Uterus (tissue), 2 donors: ENCODE results near the gene CEP72.

Experiments used
- CTCF ChIP-seq, 4 experiments: fragments of 200-600 bp in 2 of 4; fragments of 450-650 bp in 2 of 4; sonication (generic) in 2 of 4; IDR thresholded peaks; one replicate each; pipeline ENCODE4 v1.5.1; 2016 to 2019; ENCODE audit warnings: antibody characterized with exemption in 4 of 4, mild to moderate bottlenecking in 2 of 4, moderate library complexity in 1 of 4
- POLR2A ChIP-seq, 2 donors: fragments of 450-650 bp; IDR thresholded peaks; one replicate each; pipeline ENCODE4 v1.6.1; 2016; ENCODE audit warnings: antibody characterized with exemption in 2 of 2, mild to moderate bottlenecking in 1 of 2, moderate library complexity in 1 of 2

- TF ChIP-seq CTCF (IDR thresholded peaks at IDR 0.05) (no peak), POLR2A (IDR thresholded peaks at IDR 0.05) (no peak)
Observed at GRCh38 chr5:581941-582340, 30.2 kb upstream of the CEP72 start.
